SH-SY5Y (cell line): ENCODE data around the gene CD59.

Experiments used
- GATA2 ChIP-seq: IDR thresholded peaks from 2 replicates; pipeline ENCODE4 v1.6.1; 2011; ENCODE audit warnings: mild to moderate bottlenecking, low read depth, low read length
- GATA3 ChIP-seq: IDR thresholded peaks from 2 replicates; pipeline ENCODE4 v1.6.1; 2011; ENCODE audit warnings: low read depth, mild to moderate bottlenecking, low read length, moderate library complexity

- no peak for TF ChIP-seq GATA3
- TF ChIP-seq GATA2, result no peak
Observed at GRCh38 chr11:33690290-33691065, 45.7 kb downstream of the CD59 start.
